CD14-positive monocyte (primary cell): ENCODE results near the gene NOP16. TPM values are rescaled to one million over a fixed set of nuclear protein-coding genes. Genes with fewer than 3 reads are reported as not detected.

Experiments
- DNase-seq, 3 donors: peaks; one replicate each; pipeline ENCODE4 v3.0.0-alpha.2; 2011 to 2022
- H2AFZ ChIP-seq: 2 replicates; pipeline ENCODE4 v1.6.0; 2012; ENCODE audit warnings: mild to moderate bottlenecking, low read depth, low read length, inconsistent platforms; ENCODE audit not compliant: insufficient read depth, poor library complexity, severe bottlenecking
- H3K27ac ChIP-seq, 2 donors: 1 replicate in 1 of 2; 2 replicates in 1 of 2; pipeline ENCODE4 v1.5.1; 2012 to 2013; ENCODE audit warnings: low read length in 2 of 2, control low read depth in 1 of 2, inconsistent platforms in 1 of 2, low read depth in 1 of 2, mild to moderate bottlenecking in 1 of 2
- H3K27me3 ChIP-seq, 2 donors: one replicate each; pipeline versions ENCODE4 v1.6.0 to v1.6.1; 2011 to 2013; ENCODE audit warnings: low read length in 2 of 2; ENCODE audit not compliant: control insufficient read depth in 2 of 2, insufficient read depth in 2 of 2
- H3K36me3 ChIP-seq, 2 donors: replicated peaks in 1 of 2; 1 replicate in 1 of 2; 2 replicates in 1 of 2; pipeline versions ENCODE4 v1.5.1 to v1.6.1; 2012 to 2013; ENCODE audit warnings: low read length in 2 of 2, control low read depth in 1 of 2, inconsistent platforms in 1 of 2, mild to moderate bottlenecking in 1 of 2; ENCODE audit not compliant: insufficient read depth in 2 of 2, control insufficient read depth in 1 of 2
- H3K4me1 ChIP-seq, 2 donors: 1 replicate in 1 of 2; 2 replicates in 1 of 2; pipeline versions ENCODE4 v1.5.1 to v1.6.1; 2012 to 2013; ENCODE audit warnings: low read length in 2 of 2, control low read depth in 1 of 2, inconsistent platforms in 1 of 2, mild to moderate bottlenecking in 1 of 2, moderate library complexity in 1 of 2; ENCODE audit not compliant: insufficient read depth in 2 of 2, control insufficient read depth in 1 of 2
- H3K4me2 ChIP-seq: replicated peaks from 2 replicates; pipeline ENCODE3; 2012; ENCODE audit warnings: low read length, moderate library complexity, mild to moderate bottlenecking; ENCODE audit not compliant: poor library complexity, severe bottlenecking; ENCODE audit errors: extremely low read depth
- H3K4me3 ChIP-seq, 3 experiments: fragments of 200-600 bp in 1 of 3; sonication (generic) in 1 of 3; replicated peaks in 1 of 3; 1 replicate in 2 of 3; 2 replicates in 1 of 3; pipeline ENCODE4 v1.5.1; 2011 to 2013; ENCODE audit warnings: low read length in 3 of 3, mild to moderate bottlenecking in 3 of 3, control low read depth in 2 of 3, low read depth in 2 of 3, inconsistent platforms in 1 of 3, moderate library complexity in 1 of 3
- H3K79me2 ChIP-seq: 2 replicates; pipeline ENCODE4 v1.6.0; 2012; ENCODE audit warnings: mild to moderate bottlenecking, control low read depth, inconsistent platforms, low read length, moderate library complexity; ENCODE audit not compliant: insufficient read depth
- H3K9ac ChIP-seq: 2 replicates; pipeline ENCODE4 v1.6.0; 2017; ENCODE audit warnings: low read length, mild to moderate bottlenecking; ENCODE audit not compliant: insufficient read depth, poor library complexity, severe bottlenecking
- H3K9me3 ChIP-seq, 2 donors: replicated peaks in 1 of 2; 1 replicate in 1 of 2; 2 replicates in 1 of 2; pipeline versions ENCODE4 v1.5.1 to v1.6.1; 2012 to 2013; ENCODE audit warnings: low read length in 2 of 2, control low read depth in 1 of 2; ENCODE audit not compliant: control insufficient read depth in 1 of 2, insufficient read depth in 1 of 2
- H4K20me1 ChIP-seq: 2 replicates; pipeline ENCODE4 v1.6.0; 2012; ENCODE audit warnings: mild to moderate bottlenecking, low read length, control low read depth, moderate library complexity; ENCODE audit not compliant: insufficient read depth
- H3K27ac Mint-ChIP-seq, 7 donors: one replicate each; pipeline ENCODE4 v1.8.0; 2020; ENCODE audit warnings: mild to moderate bottlenecking in 7 of 7, mixed read lengths in 7 of 7, moderate library complexity in 6 of 7, inconsistent platforms in 2 of 7
- H3K27me3 Mint-ChIP-seq, 3 donors: one replicate each; pipeline ENCODE4 v1.8.0; 2021 to 2022; ENCODE audit warnings: low read depth in 3 of 3, mild to moderate bottlenecking in 3 of 3, mixed read lengths in 3 of 3, moderate library complexity in 3 of 3, inconsistent platforms in 1 of 3
- H3K36me3 Mint-ChIP-seq, 2 donors: one replicate each; pipeline ENCODE4 v1.8.0; 2020; ENCODE audit warnings: mixed read lengths in 2 of 2, inconsistent platforms in 1 of 2, mild to moderate bottlenecking in 1 of 2
- H3K4me1 Mint-ChIP-seq: one replicate; pipeline ENCODE4 v1.8.0; 2020; ENCODE audit warnings: mild to moderate bottlenecking, mixed read lengths
- H3K4me3 Mint-ChIP-seq, 2 donors: one replicate each; pipeline ENCODE4 v1.8.0; 2020; ENCODE audit warnings: mild to moderate bottlenecking in 2 of 2, mixed read lengths in 2 of 2, moderate library complexity in 1 of 2
- H3K9me3 Mint-ChIP-seq, 7 donors: one replicate each; pipeline ENCODE4 v1.8.0; 2020 to 2022; ENCODE audit warnings: mixed read lengths in 7 of 7, mild to moderate bottlenecking in 6 of 7, moderate library complexity in 6 of 7, inconsistent platforms in 2 of 7
- WGBS: methylation state at CpG from one replicate; pipeline ENCODE4 v1.1.5; 2013; ENCODE audit warnings: missing lambda C conversion rate; ENCODE audit not compliant: insufficient coverage; 5-methylcytosine and 5-hydroxymethylcytosine counted together
- intact Hi-C, 2 donors: fragments of 100-400 bp; cut with micrococcal nuclease; formaldehyde crosslinking; loops; one replicate each; pipeline versions ENCODE4 v1.15.0 to v1.15.1; 2023
- polyA plus RNA-seq, 3 donors: library from polyadenylated mRNA; depleted of rRNA in 1 of 3; unstranded in 2 of 3; stranded (reverse) in 1 of 3; fragments of 300-500 nt in 2 of 3; fragments of >200 nt in 1 of 3; fragmentation: Illumina TruSeq in 2 of 3; gene quantifications; 1 replicate in 2 of 3; 2 replicates in 1 of 3; pipeline ENCODE4 v1.2.3, GENCODE V29; 2012 to 2021
- TF ChIP-seq, protein P1 (sequence below): fragments of 200-600 bp; IDR thresholded peaks from one replicate; pipeline ENCODE4 v1.8.0; 2022; ENCODE audit warnings: antibody characterized with exemption, mild to moderate bottlenecking

The NOP16 gene
- polyA plus RNA-seq, 3 donors: 17.2 to 23.4 (median 17.6) TPM

GRCh38 chr5:176407456-176408251, 19.3 kb upstream of the NOP16 start:
- DNase-seq: no peak
- Histone ChIP-seq H3K9ac (no peak overlapping the region), H3K27ac (no peak overlapping the region), H3K4me2 (no peak overlapping the region), H3K27me3 (no peaks in the 10 kb centered on the region), H3K36me3 (peaks cover 44 to 71% of the 10 kb centered on the region in 2 donors), H3K4me3 (no peak overlapping the region), H3K4me1 (no peaks in the 10 kb centered on the region), H3K9me3 (no peaks in the 10 kb centered on the region), H3K79me2 (peaks cover 5% of the 10 kb centered on the region), H4K20me1 (peaks cover 16% of the 10 kb centered on the region), H2AFZ (no peak overlapping the region)
- peaks cover 65 to 78% of the 10 kb centered on the region in 2 donors for H3K36me3 Mint-ChIP-seq
- intact Hi-C loops: no loop called here
- TF ChIP-seq, protein P1, sequence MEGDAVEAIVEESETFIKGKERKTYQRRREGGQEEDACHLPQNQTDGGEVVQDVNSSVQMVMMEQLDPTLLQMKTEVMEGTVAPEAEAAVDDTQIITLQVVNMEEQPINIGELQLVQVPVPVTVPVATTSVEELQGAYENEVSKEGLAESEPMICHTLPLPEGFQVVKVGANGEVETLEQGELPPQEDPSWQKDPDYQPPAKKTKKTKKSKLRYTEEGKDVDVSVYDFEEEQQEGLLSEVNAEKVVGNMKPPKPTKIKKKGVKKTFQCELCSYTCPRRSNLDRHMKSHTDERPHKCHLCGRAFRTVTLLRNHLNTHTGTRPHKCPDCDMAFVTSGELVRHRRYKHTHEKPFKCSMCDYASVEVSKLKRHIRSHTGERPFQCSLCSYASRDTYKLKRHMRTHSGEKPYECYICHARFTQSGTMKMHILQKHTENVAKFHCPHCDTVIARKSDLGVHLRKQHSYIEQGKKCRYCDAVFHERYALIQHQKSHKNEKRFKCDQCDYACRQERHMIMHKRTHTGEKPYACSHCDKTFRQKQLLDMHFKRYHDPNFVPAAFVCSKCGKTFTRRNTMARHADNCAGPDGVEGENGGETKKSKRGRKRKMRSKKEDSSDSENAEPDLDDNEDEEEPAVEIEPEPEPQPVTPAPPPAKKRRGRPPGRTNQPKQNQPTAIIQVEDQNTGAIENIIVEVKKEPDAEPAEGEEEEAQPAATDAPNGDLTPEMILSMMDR: no peak
- peaks cover 0 to 2% (median 0%) of the 10 kb centered on the region in 7 donors for H3K9me3 Mint-ChIP-seq
- no peak overlapping the region for H3K4me3 Mint-ChIP-seq
- no peaks in the 10 kb centered on the region for H3K27me3 Mint-ChIP-seq
- H3K27ac Mint-ChIP-seq: peak overlapping the region in 1 of 7 donors; percentile 4
- peaks cover 14% of the 10 kb centered on the region for H3K4me1 Mint-ChIP-seq
- WGBS: 94% methylated on average over 3 of the region's 6 CpGs

- peak overlapping the region in 2 of 7 donors; percentile 12 to 78 for H3K27ac Mint-ChIP-seq
Measured at GRCh38 chr5:176406436-176407052, 18.1 kb upstream of the NOP16 start.

More at GRCh38 chr5:176406436-176407052, 18.1 kb upstream of the NOP16 start:
- Histone ChIP-seq H3K9ac (no peak overlapping the region), H3K27me3 (no peaks in the 10 kb centered on the region), H3K36me3 (peaks cover 44 to 71% of the 10 kb centered on the region in 2 donors), H3K79me2 (peaks cover 3% of the 10 kb centered on the region), H4K20me1 (peaks cover 10% of the 10 kb centered on the region), H3K4me1 (no peaks in the 10 kb centered on the region), H3K27ac (no peak overlapping the region), H2AFZ (no peak overlapping the region), H3K4me3 (no peak overlapping the region), H3K4me2 (no peak overlapping the region), H3K9me3 (no peaks in the 10 kb centered on the region)
- WGBS: 93% methylated on average over 8 of the region's 9 CpGs
- no peak for DNase-seq
- Mint-ChIP-seq H3K4me3 (no peak overlapping the region), H3K9me3 (peaks cover 0 to 2% (median 0%) of the 10 kb centered on the region in 7 donors), H3K36me3 (peaks cover 68 to 82% of the 10 kb centered on the region in 2 donors), H3K27me3 (no peaks in the 10 kb centered on the region), H3K4me1 (peaks cover 8% of the 10 kb centered on the region)
- TF ChIP-seq, protein P1: no peak
- intact Hi-C loops: no loop called here
